Measurements from ENCODE around the gene PAPOLA.
"Not testable (repeated sequence)": the region's sequence is repeated elsewhere in the genome, so short reads cannot be mapped to it uniquely, and the experiment has no call there.

PAPOLA gene

DNA sequence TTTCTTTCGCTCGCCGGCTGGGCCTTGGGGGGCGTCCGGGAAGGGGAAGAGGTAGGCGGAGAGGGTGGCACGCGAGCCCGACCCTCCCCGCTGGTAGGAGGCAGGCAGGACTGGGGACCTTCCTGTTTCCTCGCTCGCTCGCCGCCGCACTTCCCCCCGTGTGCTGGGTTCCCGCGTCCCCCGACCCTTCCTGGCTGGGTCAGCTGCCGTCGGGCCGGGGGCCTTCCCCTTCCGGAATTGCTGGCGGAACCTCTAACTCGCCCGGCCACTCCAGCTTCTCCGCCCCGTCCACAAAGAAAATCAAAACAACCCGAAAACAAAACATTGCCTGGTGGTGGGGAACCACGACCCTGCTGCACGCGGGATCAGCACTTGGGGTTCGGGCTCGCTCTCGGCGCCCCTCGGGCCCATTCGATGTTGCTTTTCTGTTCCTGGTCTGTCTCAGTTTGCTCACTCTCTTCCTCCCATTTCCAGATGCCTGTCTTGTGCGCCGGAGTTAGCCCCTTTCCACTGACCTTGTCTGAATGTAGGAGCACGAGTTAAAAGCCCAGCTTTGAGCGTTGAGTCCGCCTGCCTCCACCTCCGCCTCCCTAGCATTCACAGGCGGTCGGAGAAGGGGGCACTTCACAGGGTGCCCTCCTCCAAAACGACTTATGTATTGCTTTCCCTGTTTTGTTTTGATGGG lies 581 bp downstream of the PAPOLA start:
- DNase-seq (ENCODE audit: low read depth) = no peak

DNA sequence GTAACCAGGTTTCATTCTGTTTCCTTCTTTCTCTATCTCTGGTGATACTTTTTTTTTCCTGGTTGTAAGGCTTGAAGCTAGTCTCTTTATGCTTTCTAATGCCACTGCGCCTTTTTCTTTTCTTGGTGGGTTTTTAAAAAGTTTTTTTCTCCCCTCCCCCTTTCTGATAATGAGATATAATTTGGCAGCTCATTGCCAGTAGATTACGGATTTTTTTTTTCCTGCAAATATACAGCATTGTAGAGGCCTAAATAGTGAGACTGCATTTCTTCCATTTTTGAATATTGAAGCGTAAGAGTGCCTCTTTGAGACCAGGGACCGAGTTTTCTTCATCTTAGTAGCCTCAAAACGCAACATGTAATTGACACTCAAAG lies 1.1 kb downstream of the PAPOLA start:
- no peak for DNase-seq (ENCODE audit: low read depth)

DNA sequence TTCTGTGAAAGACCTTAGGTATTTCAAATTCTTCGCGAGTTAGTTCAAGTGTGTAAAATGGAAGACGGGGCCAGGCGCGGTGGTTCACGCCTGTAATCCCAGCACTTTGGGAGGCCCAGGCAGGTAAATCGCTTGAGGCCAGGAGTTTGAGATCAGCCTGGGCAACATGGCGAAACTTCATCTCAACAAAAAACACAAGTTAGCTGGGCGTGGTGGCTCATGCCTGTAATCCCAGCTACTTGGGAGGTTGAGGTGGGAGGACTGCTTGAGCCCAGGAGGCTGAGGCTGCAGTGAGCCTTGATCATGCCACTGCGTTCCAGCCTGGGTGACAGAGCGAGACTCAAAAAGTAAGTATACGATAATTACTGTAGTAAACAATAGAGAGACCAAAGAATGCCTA lies 2.2 kb downstream of the PAPOLA start:
- not testable (repeated sequence) for DNase-seq (ENCODE audit: low read depth)

DNA sequence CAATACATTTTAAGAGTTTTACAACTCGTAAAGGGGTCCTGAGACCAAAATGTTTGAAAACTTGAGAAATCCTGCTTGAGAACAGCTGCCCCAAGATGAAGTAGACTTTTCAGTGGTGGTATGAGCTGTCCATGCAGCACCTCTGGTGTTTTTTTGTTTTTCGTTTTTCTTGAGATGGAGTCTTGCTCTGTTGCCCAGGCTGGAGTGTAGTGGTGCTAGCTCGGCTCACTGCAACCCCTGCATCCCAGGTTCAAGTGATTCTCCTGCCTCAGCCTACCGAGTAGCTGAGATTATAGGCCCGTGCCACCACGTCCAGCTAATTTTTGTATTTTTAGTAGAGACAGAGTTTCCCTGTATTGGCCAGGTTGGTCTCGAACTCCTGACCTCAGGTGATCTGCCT lies 5.5 kb downstream of the PAPOLA start:
- DNase-seq (ENCODE audit: low read depth) = no peak

DNA sequence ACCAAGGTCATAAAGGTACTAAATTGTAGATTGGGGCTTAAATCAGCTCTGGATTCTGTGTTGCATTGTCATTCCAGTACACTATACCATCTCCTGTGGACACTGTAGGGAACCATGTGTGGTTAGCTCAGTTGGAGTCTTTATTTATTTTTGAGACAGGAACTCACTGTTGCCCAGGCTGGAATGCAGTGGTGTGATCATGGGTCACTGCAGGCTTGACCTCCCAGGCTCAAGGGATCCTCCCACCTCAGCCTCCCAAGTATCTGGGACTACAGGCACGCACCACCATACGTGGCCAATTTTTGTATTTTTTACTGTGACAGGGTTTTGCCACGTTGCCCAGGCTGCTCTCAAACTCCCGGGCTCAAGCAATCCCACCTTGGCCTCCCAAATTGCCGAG lies 6.7 kb downstream of the PAPOLA start:
- no peak for DNase-seq (ENCODE audit: low read depth)

DNA sequence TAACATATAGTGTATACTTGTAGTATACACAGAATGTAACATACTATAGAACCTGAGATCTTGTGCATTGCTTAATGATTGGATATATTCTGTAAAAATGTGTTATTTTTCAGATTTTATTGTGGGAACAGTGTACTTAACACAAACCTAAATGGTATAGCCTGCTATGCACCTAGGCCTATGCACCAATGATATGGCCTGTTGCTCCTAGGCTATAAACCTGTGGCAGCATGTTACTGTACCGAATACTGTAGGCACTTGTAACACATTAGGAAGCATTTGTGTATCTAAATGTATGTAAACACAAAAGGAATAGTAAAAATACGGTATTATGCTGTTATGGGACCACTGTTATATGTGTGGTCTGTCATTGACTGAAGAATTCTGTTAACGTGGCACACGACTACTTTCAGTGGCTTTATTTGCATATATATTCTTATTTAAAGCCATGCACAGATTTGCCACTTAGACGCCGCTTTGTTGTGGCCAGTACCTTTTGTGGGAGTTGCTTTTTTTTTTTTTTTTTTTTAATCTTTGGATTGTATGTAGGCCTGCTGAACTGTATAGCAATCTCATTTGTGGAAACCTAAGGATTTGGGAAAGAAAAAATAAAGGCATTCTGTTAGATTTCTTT lies 7.4 kb downstream of the PAPOLA start:
- no peak for DNase-seq (ENCODE audit: low read depth)

DNA sequence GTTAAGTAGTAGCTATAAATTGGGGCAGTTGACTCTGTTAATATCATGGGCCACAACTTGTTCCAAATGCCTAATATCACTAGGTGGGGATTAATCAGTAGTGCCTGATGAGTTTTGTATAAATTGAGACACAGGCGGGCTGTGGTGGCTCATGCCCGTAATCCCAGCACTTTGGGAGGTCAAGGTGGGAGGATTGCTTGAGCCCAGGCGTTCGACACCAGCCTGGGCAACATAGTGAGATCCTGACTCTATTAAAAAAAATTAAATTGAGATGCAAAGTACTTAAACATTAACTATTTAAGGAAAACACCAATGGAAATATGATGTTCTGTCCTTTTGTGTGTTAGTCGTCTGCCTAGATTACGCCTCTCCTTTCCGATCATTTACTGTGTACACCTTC lies 9.0 kb downstream of the PAPOLA start:
- DNase-seq (ENCODE audit: low read depth) = no peak

DNA sequence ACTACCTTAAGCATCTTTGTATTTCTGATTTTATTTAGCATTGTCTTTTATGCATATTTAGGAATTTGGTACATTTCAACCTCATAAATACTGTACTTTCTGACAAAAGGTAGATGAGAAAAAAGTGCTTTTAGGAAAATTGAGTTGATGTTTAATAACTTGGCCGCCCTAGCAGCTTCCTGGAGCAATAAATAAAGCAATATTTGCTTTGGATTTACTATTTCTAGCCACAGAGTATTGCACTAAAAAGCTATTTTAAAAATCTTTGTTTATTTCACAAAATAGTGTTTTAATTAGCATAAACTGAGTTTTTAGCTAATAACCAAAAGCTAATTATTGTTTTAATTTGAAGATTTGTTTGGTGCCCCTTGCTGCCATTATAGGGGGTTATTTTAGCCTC lies 9.5 kb downstream of the PAPOLA start:
- DNase-seq (ENCODE audit: low read depth) = no peak

DNA sequence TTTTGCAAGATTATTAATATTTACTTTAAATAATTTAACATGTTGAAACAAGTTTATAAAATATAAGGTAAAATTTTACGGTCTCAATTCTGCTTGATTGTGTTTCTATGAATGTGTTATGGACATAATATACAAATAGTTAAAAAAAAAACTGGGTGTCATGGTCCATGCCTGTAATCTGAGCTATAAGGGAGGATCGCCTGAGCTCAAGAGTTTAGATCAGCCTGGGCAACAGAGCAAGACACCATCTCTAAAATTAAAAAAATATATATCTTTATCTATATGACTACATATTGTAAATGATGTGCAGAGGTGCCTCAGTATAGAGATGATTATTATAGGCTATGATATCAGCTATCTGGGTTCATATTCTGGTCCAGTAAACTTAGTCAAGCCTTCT lies 9.9 kb downstream of the PAPOLA start:
- no peak for DNase-seq (ENCODE audit: low read depth)

DNA sequence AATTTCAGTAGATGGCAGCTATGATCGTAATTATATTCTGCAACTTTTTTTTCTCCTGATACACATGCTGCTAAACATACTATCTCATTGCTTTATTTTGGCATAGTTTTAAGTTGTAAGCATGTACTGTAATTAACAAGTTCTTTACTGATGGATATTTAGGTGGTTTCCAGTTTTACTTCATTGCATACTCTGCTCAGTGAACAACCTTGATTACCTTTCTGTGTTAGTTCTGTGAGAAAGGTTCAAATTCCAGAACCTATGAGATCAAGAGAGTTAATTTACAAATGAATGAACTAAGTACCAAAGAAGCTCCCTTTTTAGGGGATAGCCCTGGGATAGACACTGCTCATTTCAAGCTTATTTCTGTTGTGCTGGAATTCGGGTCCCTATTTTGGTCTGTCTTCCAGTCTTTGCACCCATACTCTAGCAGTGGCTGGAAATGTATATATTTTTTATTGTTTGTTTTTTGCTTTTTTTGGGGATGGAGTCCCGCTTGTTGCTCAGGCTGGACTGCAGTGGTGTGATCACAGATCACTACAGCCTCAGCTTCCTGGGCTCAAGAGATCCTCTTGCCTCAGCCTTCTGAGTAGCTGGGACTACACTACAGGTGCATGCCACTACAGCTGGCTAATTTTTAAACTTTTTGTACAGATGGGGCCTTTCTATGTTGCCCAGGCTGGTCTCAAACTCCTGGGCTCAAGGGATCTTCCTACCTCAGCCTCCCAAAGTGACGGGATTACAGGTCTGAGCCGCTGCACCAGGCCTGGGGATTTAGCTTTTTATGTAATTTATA lies 10.6 kb downstream of the PAPOLA start:
- DNase-seq (ENCODE audit: low read depth) = no peak

DNA sequence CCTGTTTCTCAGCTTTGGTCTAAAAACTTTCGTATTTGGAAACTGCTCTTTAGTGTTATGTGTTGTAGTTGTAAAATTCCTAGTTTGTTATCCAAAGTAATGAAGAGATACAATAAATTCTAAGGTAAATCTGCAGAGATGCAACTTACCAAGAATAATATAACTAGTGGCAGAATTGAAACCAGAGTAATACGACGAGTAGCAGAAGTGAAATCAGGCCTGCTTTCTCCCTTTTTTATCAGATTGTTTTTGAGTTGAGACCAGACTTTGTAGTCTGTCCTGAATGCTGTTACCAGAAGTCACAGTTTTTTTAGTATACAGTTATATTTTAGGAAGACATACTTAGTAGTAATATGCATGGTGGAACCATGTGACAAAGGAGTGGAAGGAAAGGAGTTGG lies 12.5 kb downstream of the PAPOLA start:
- DNase-seq (ENCODE audit: low read depth) = no peak

DNA sequence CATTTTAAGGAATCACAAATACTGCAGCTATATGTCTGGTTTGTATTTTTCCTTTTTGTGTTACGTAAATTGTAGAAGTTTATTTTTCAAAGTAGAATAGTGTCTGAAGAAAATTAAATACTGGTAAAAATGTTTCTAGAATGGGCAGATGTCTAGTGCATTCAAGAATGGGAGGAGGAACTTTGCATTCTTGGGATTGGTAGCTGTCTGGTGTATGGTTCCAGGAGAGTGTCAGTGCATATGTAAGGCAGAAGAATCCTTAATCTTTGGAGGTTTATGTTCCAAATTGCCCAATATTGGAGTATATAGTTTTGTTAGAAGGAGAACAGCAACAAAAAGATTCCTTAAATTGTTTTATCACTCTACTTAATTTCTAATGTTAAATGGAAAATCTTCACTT lies 13.5 kb downstream of the PAPOLA start:
- no peak for DNase-seq (ENCODE audit: low read depth)

DNA sequence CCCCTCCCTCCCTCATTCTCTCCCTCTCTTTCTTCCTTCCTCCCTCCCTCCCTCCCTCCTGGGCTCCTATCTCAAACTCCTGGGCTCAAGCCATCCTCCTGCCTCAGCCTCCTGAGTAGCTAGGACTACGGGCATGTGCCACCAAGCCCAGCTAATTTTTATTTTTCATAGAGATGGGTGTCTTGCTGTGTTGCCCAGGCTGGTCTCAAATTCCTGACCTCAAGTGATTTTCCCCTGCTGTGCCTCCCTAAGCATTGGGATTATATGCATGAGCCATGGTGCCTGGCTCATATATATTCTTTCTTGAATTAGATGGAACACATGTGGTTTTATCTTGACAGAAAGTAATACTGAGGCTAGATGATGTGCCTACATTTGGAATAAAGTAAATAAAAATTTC lies 14.2 kb downstream of the PAPOLA start:
- DNase-seq (ENCODE audit: low read depth) = no peak

DNA sequence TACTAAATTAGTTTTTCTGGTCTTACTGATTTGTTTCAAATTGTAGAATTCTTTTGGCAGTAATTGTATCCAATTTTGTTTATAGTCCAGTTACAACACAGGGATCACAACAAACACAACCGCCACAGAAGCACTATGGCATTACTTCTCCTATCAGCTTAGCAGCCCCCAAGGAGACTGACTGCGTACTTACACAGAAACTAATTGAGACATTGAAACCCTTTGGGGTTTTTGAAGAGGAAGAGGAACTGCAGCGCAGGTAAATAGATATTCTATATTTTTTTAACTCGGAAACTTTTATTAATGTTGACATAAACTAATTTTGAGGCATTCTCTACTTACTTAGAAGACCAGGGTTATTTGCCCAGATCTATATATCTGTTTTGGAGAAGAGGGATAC lies 17.8 kb downstream of the PAPOLA start:
- DNase-seq (ENCODE audit: low read depth) = no peak

DNA sequence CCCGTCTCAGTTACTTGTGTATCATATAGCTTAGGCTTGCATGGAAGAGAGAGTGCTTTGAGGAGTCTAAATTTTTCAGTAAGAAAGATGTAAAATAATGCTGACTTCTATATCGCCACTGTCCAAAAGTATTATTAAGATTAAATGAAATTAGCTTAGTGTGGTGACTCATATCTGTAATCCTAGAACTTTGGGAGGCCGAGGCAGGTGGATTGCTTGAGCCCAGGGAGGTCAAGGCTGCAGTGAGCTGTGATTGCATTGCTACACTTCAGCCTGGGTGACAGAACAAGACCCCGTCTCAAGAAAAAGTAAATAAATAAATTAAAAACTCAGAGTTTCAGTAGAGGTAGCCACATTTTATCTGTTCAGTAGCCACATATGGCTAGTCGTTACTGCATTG lies 23.3 kb downstream of the PAPOLA start:
- DNase-seq (ENCODE audit: low read depth) = no peak

DNA sequence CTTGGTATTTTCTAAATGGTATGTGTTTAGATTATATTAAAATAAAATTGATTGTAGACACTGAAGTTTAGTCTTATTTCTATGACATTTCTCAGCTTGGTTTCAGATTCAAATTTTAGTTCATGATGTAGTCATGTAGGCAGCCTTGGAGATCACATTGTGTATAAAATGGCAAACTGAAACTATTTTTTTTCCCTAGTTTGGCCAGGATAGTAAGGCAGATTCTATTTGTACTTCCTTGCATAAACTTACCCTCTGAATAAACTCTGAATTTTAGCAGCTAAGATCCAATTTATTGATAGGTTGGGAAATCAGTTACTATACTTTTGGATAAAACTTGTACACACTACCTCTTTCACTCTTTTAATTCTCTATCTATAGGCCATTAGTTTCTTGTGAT lies 30.4 kb downstream of the PAPOLA start:
- DNase-seq (ENCODE audit: low read depth) = no peak

DNA sequence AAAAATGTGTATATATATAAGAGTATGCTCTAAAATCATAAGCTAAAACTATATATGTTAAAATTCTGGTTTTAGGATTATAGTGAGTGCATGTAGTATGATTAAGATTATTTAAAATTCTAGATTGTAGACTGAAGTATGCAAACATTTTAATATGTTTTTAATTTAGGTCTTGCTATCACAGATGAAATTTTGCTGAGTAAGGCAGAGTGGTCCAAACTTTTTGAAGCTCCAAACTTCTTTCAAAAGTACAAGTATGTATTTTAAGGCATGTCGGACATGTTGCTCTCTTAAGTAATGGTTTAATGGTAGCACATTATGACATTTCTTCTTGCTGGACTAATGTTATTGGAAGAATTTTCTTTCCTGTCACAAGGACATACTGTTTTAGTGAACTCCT lies 34.6 kb downstream of the PAPOLA start:
- no peak for DNase-seq (ENCODE audit: low read depth)

DNA sequence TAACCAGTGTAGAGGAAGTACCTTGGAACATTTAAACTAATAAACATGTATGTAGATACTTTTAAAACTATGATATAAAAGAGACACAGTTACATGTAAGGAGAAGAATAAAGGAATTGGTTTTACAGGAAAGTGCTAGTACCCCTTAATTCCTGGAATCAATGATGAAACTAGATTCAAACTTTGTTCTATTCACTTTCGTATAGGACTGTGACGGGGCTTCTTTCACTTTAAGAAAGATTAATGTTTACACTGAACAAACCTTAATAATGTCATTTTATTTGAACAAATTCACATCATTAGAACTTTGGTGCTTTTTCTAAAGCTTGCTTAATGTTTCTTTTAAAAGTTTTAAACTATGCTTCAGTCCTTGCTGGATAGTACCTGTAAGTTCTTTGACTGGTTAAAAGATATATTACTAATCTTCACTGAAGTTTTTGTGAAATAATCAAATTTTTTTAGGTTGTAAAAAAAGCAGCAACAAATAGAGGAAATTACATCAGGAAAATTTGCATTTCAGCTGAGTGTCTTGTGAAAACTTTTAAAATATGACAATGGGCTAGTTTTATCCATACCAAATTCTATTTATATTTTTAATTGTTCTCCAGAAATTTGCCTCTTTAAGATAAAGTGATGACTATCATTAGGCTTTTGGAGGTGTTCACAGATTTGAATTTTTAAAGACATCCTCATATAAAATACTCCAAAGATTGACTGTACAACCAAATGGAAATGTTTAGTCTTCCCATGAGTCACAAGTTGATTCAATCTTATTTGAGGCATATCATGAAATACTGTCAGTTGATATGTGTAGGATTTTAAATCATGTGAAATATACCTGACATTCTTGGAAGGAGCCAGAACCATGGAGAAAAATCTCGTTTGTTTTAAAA lies 36.2 kb downstream of the PAPOLA start:
- DNase-seq (ENCODE audit: low read depth) = no peak

DNA sequence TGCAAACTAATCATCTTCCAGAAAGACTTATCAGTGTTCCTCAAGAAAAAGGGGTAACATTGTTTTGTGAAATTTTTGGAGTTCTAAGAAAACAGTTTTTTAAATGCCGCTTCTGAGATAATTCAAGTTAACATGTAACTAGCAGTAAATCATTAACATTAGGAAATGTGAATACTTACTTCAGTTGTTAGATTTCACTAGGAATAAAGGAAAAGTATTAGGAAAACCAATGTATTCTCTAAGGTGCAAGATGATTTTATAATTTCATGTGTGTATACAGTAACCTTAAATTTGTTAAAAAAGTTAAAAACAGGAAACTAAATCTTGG lies 36.8 kb downstream of the PAPOLA start:
- DNase-seq (ENCODE audit: low read depth) = no peak

DNA sequence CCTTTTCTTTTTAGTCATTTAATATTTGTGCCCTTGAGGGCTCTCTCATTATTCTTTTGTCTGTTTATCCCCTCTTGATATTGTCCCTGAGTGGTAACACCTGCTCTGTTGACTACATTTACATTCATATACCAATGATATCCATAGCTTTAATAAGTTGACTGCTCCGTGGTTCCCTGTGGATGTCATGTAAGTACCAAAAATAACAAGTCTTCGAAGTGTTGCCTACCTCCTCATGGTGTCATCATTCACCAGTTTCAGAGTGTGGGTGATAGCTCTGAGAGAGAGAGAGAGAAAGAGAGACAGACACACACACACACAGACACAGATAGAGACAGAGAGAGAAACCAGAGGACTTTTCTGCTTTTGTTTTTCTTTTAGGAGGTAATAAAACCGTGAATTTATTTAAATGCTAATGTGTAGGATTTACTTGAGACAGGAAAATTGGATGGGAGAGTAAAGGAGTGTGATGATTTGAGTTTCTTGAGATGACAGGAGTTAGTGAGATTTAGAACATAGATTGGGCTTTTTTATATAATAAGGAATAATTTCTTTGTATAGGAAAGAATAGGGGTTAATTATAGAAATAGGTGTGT lies 52.2 kb downstream of the PAPOLA start:
- DNase-seq (ENCODE audit: low read depth) = no peak

DNA sequence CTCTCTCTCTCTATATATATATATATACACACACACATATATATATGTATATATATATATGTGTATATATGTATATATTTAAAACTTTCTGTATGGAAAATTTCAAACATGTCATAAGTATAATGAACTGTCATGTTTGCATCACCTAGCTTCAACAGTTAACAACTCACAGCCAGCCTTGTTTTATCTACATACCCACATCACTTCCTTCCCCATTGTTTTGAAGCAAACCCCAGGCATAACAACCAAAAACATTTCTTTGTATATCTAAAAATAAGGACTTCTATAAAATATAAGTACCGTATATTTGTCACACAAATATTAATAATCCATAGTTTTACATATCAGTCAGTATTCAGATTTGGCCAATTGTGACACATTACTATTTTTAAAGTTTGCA lies 57.4 kb downstream of the PAPOLA start:
- DNase-seq (ENCODE audit: low read depth) = no peak

DNA sequence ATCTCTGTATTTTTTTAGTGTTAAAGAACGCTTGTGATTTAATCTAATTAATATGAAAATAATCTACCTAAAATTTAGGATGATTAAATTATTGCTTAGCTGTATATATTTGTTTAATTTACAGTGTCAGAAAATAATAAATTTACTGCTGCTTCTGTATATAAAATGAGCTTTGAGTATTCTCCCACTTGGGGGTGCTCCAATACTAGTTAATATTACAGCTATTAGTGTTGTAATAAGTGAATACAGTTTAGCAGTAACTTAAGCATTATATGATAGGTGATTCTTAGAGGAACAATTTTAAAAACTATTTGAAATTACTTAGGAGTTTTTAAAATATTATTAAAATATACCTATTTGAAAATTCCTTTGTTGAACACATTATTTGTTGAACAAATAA lies 62.2 kb downstream of the PAPOLA start:
- DNase-seq (ENCODE audit: low read depth) = no peak
